Measurements from ENCODE around the gene BTLA.
A peak's percentile ranks its signal among the peaks of the same experiment; 100 is the strongest.
"Not testable (repeated sequence)": the region's sequence is repeated elsewhere in the genome, so short reads cannot be mapped to it uniquely, and the experiment has no call there.

BTLA gene

GRCh38 chr3:112446343-112446742, 52.9 kb downstream of the BTLA start:
- DNase-seq (ENCODE audit: low read depth): peak; percentile 94

- DNase-seq (ENCODE audit: low read depth): peak; percentile 70
Observed at GRCh38 chr3:112445839-112446238, 53.4 kb downstream of the BTLA start.

- DNase-seq (ENCODE audit: low read depth): peak; percentile 64
Observed at GRCh38 chr3:112437146-112438022, 61.9 kb downstream of the BTLA start.

GRCh38 chr3:112429960-112430359, 69.3 kb downstream of the BTLA start:
- DNase-seq (ENCODE audit: low read depth): no peak

- DNase-seq (ENCODE audit: low read depth): no peak
Observed at GRCh38 chr3:112427123-112427522, 72.1 kb downstream of the BTLA start.

- no peak for DNase-seq (ENCODE audit: low read depth)
Observed at GRCh38 chr3:112425858-112426750, 73.2 kb downstream of the BTLA start.

GRCh38 chr3:112425382-112425781, 73.9 kb downstream of the BTLA start:
- DNase-seq (ENCODE audit: low read depth): no peak

- no peak for DNase-seq (ENCODE audit: low read depth)
Observed at GRCh38 chr3:112424394-112424793, 74.9 kb downstream of the BTLA start.

- not testable (repeated sequence) for DNase-seq (ENCODE audit: low read depth)
Observed at GRCh38 chr3:112422921-112423320, 76.4 kb downstream of the BTLA start.

GRCh38 chr3:112418526-112418925, 80.7 kb downstream of the BTLA start:
- DNase-seq (ENCODE audit: low read depth): not testable (repeated sequence)

GRCh38 chr3:112417696-112418318, 81.5 kb downstream of the BTLA start:
- no peak for DNase-seq (ENCODE audit: low read depth)

GRCh38 chr3:112416391-112417212, 82.7 kb downstream of the BTLA start:
- DNase-seq (ENCODE audit: low read depth): no peak

GRCh38 chr3:112415390-112415789, 83.9 kb downstream of the BTLA start:
- DNase-seq (ENCODE audit: low read depth): no peak

Measured in amniotic epithelial cell (primary cell).